ENCODE results near the gene C9orf85.
"Not testable (repeated sequence)": the region's sequence is repeated elsewhere in the genome, so short reads cannot be mapped to it uniquely, and the experiment has no call there.

DNA sequence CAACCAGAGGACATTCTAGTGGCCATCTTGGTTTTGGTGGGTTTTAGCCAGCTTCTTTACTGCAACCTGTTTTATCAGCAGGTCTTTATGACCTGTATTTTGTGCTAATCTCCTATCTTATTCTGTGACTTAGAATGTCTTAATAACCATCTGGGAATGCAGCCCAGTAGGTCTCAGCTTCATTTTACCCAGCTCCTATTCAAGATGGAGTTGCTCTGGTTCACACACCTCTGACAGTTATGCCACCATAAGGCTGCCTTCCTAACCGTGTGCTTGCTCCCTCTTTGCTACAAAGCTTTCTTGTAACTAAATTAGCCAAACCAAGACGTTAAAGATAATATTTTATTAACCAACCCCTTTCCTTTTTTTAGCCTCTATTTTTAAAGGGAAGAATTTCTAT is 43.2 kb downstream of the C9orf85 start:
- TF ChIP-seq, protein P1, sequence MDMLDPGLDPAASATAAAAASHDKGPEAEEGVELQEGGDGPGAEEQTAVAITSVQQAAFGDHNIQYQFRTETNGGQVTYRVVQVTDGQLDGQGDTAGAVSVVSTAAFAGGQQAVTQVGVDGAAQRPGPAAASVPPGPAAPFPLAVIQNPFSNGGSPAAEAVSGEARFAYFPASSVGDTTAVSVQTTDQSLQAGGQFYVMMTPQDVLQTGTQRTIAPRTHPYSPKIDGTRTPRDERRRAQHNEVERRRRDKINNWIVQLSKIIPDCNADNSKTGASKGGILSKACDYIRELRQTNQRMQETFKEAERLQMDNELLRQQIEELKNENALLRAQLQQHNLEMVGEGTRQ (IDR thresholded peaks at IDR 0.05; ENCODE audit: low read depth, low read length): not testable (repeated sequence)
- not testable (repeated sequence) for TF ChIP-seq MAZ (IDR thresholded peaks at IDR 0.05; ENCODE audit: borderline replicate concordance, low read depth, low read length); POLR2A (IDR thresholded peaks at IDR 0.05; ENCODE audit: low read depth, low read length); CTCF (conservative IDR thresholded peaks at IDR 0.05; ENCODE audit: low read depth, low read length); CHD1 (IDR thresholded peaks at IDR 0.05; ENCODE audit: low read depth, low read length)
